ENCODE measurements around the gene RFPL4A. TPM values are rescaled to one million over a fixed set of nuclear protein-coding genes. Genes with fewer than 3 reads are reported as not detected.

Gene RFPL4A
- total RNA-seq, 4 donors from 2014 or later: not detected

DNA sequence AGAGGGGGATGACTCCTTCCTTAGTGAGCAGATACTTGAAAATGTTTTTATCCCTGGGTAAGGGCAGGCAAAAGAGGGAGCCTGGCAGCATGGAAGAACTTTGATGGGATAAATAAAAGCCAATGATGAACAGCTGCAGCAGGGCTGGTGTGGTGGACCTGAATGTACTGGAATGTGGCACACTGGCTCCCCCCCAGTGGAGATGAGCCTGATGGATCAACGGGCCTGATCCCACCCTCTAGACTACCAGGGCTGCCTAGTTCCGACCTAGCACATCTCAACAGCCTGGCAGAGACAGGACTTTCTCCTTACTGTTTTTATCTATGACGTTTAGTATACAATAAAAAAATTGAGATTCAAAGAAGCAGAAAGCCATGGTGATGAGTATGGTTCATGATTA, 52.4 kb downstream of the RFPL4A start:
- TF ChIP-seq, protein P1, sequence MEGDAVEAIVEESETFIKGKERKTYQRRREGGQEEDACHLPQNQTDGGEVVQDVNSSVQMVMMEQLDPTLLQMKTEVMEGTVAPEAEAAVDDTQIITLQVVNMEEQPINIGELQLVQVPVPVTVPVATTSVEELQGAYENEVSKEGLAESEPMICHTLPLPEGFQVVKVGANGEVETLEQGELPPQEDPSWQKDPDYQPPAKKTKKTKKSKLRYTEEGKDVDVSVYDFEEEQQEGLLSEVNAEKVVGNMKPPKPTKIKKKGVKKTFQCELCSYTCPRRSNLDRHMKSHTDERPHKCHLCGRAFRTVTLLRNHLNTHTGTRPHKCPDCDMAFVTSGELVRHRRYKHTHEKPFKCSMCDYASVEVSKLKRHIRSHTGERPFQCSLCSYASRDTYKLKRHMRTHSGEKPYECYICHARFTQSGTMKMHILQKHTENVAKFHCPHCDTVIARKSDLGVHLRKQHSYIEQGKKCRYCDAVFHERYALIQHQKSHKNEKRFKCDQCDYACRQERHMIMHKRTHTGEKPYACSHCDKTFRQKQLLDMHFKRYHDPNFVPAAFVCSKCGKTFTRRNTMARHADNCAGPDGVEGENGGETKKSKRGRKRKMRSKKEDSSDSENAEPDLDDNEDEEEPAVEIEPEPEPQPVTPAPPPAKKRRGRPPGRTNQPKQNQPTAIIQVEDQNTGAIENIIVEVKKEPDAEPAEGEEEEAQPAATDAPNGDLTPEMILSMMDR (IDR thresholded peaks at IDR 0.05): no peak
- no peak for TF ChIP-seq POLR2A (IDR thresholded peaks at IDR 0.05)
- H3K36me3 ChIP-seq: no peaks in the 10 kb centered on the region
- no peaks in the 10 kb centered on the region for H3K4me1 ChIP-seq
- intact Hi-C loops (cut with DNase I): no loop called here
- no peaks in the 10 kb centered on the region for H3K9me3 ChIP-seq
- no peak for DNase-seq
- no peak overlapping the region for H3K27ac ChIP-seq
- 53 to 56% methylated on average over 3 of the region's 3 CpGs for WGBS, 2 donors
- H3K4me3 ChIP-seq: no peak overlapping the region
- no peaks in the 10 kb centered on the region for H3K27me3 ChIP-seq

DNA sequence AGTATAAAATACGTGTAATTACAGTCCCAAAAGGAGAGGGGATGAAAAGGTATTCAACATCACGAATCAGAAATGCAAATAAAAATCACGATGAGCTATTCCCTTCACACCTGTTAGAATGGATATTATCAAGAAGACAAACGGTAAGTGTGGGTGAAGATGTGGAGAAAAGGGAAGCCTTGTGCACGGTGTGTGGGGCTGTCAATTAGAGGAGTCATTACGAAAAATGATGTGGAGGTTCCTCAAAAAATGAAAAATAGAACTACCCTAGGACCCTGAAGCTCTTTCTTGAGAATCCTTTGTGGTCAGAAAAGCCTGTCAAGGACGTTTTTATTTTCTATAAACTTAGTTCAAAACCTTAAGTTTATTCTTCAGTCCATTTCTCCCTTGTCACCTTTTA, 53.6 kb downstream of the RFPL4A start:
- Histone ChIP-seq H3K4me1 (no peaks in the 10 kb centered on the region), H3K27me3 (no peaks in the 10 kb centered on the region), H3K27ac (no peak overlapping the region), H3K9me3 (no peaks in the 10 kb centered on the region), H3K36me3 (no peaks in the 10 kb centered on the region), H3K4me3 (no peak overlapping the region)
- DNase-seq: no peak
- WGBS, 2 donors: 38 to 42% methylated on average over 7 of the region's 7 CpGs
- intact Hi-C loops (cut with DNase I): no loop called here
- TF ChIP-seq POLR2A (IDR thresholded peaks at IDR 0.05): no peak
- TF ChIP-seq, protein P1 (IDR thresholded peaks at IDR 0.05): no peak

Other genes starting within 250 kb of the RFPL4A start
- not detected for gene SBK2, start 222.0 kb upstream of the RFPL4A start, total RNA-seq
- gene SBK3, start 213.6 kb upstream of the RFPL4A start, total RNA-seq: 1 to 10 TPM in 1 of 4 donors, under 1 TPM in 1, not detected in 2; 0.22 to 1.0 TPM
- 1 to 10 TPM in 3 of 4 donors, under 1 TPM in 1; 0.75 to 3.0 (median 2.2) TPM for gene ZNF579, start 178.2 kb upstream of the RFPL4A start, total RNA-seq
- 10 to 100 TPM in 1 of 4 donors, 1 to 10 TPM in 3; 5.8 to 12.7 (median 7.9) TPM for gene FIZ1, start 159.6 kb upstream of the RFPL4A start, total RNA-seq
- gene ZNF524, start 158.8 kb upstream of the RFPL4A start, total RNA-seq: 10 to 100 TPM; 17.7 to 25.9 (median 22.9) TPM
- 1 to 10 TPM; 2.7 to 5.3 (median 3.3) TPM for gene ZNF865, start 153.4 kb upstream of the RFPL4A start, total RNA-seq
- 1 to 10 TPM; 2.9 to 6.9 (median 4.4) TPM for gene ZNF784, start 134.5 kb upstream of the RFPL4A start, total RNA-seq
- 10 to 100 TPM in 3 of 4 donors, 1 to 10 TPM in 1; 8.8 to 19.1 (median 12.9) TPM for gene ZNF580, start 118.1 kb upstream of the RFPL4A start, total RNA-seq
- gene ZNF581, start 115.4 kb upstream of the RFPL4A start, total RNA-seq: 10 to 100 TPM; 11.8 to 20.2 (median 14.0) TPM
- 1 to 10 TPM; 2.4 to 7.2 (median 4.6) TPM for gene CCDC106, start 110.9 kb upstream of the RFPL4A start, total RNA-seq
- gene U2AF2, start 104.1 kb upstream of the RFPL4A start, total RNA-seq: 100 to 1,000 TPM in 2 of 4 donors, 10 to 100 TPM in 2; 85.0 to 112 (median 99.7) TPM
- 100 to 1,000 TPM in 1 of 4 donors, 10 to 100 TPM in 3; 52.1 to 168 (median 77.4) TPM for gene EPN1, start 83.9 kb upstream of the RFPL4A start, total RNA-seq
- not detected for gene NLRP9, start 20.7 kb upstream of the RFPL4A start, total RNA-seq
- not detected for gene RFPL4AL1, start 10.0 kb downstream of the RFPL4A start, total RNA-seq
- not detected for gene NLRP11, start 72.9 kb downstream of the RFPL4A start, total RNA-seq
- gene NLRP4, start 77.4 kb downstream of the RFPL4A start, total RNA-seq: under 1 TPM in 1 of 4 donors, not detected in 3; 0.30 TPM
- gene NLRP13, start 173.2 kb downstream of the RFPL4A start, total RNA-seq: not detected
- gene NLRP8, start 188.7 kb downstream of the RFPL4A start, total RNA-seq: not detected
- not detected for gene NLRP5, start 227.7 kb downstream of the RFPL4A start, total RNA-seq

Measured in esophagus squamous epithelium (tissue), 5 donors.